Tibial nerve (tissue), 3 donors: ENCODE data around the gene FIG4.

Experiments used
- POLR2A ChIP-seq, 2 donors: fragments of 450-650 bp; IDR thresholded peaks; one replicate each; pipeline ENCODE4 v1.6.1; 2017; ENCODE audit warnings: antibody characterized with exemption in 2 of 2, mild to moderate bottlenecking in 2 of 2, moderate library complexity in 2 of 2
- TF ChIP-seq, protein P1 (sequence below), 5 experiments: fragments of 200-600 bp in 3 of 5; fragments of 450-650 bp in 2 of 5; sonication (generic) in 3 of 5; IDR thresholded peaks; one replicate each; pipeline ENCODE4 v1.5.1; 2016 to 2019; ENCODE audit warnings: antibody characterized with exemption in 5 of 5, mild to moderate bottlenecking in 3 of 5, moderate library complexity in 2 of 5

DNA sequence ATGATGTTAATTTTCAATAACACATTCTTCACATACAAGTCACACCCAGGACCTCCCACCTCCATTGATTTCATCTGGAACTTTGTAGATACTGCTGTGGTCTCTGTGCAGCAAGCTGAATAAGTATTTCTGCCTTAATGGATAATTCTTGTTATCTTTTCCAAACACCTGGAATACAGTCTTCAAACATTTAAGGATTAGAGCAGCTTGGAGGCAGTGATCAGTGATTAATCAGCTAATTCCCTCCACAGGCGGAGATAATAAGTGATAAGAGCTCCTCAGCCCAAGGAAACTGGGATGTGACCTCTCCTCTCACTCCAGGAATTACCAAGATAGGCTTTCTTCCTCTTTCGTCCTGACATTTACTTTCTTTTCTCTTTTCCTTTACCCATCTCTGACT is 110.7 kb downstream of the FIG4 start:
- no peak for TF ChIP-seq POLR2A (IDR thresholded peaks at IDR 0.05)
- TF ChIP-seq, protein P1, sequence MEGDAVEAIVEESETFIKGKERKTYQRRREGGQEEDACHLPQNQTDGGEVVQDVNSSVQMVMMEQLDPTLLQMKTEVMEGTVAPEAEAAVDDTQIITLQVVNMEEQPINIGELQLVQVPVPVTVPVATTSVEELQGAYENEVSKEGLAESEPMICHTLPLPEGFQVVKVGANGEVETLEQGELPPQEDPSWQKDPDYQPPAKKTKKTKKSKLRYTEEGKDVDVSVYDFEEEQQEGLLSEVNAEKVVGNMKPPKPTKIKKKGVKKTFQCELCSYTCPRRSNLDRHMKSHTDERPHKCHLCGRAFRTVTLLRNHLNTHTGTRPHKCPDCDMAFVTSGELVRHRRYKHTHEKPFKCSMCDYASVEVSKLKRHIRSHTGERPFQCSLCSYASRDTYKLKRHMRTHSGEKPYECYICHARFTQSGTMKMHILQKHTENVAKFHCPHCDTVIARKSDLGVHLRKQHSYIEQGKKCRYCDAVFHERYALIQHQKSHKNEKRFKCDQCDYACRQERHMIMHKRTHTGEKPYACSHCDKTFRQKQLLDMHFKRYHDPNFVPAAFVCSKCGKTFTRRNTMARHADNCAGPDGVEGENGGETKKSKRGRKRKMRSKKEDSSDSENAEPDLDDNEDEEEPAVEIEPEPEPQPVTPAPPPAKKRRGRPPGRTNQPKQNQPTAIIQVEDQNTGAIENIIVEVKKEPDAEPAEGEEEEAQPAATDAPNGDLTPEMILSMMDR (IDR thresholded peaks at IDR 0.05), result no peak
